CD4-positive, alpha-beta T cell treated with Interleukin-21 for 1 hour (primary cell): Measurements from ENCODE around the gene CEP295NL.
"Not testable (repeated sequence)": the region's sequence is repeated elsewhere in the genome, so short reads cannot be mapped to it uniquely, and the experiment has no call there.

Source experiments
- DNase-seq: peaks from one replicate; pipeline ENCODE4 v3.0.0-alpha.2; 2020

Gene CEP295NL

GRCh38 chr17:78903101-78903779 is at the start of gene CEP295NL:
CEP295NL (minus strand) TSS chr17:78903201; CDS start chr17:78901828, 1,373 bp downstream.
- no peak for DNase-seq

- no peak for DNase-seq
These were observed 49.7 kb upstream of the CEP295NL start for GRCh38 chr17:78952706-78953105.

GRCh38 chr17:78951967-78952551 is 49.1 kb upstream of the CEP295NL start:
- no peak for DNase-seq

GRCh38 chr17:78950870-78951269 is 47.9 kb upstream of the CEP295NL start:
- no peak for DNase-seq

- DNase-seq: no peak
These were observed 44.5 kb upstream of the CEP295NL start for GRCh38 chr17:78947235-78948149.

GRCh38 chr17:78946631-78947030 is 43.6 kb upstream of the CEP295NL start:
- no peak for DNase-seq

- DNase-seq: no peak
These were observed 43.1 kb upstream of the CEP295NL start for GRCh38 chr17:78946131-78946530.

GRCh38 chr17:78945455-78945854 is 42.5 kb upstream of the CEP295NL start:
- not testable (repeated sequence) for DNase-seq

GRCh38 chr17:78944956-78945355 is 42.0 kb upstream of the CEP295NL start:
- DNase-seq: no peak

GRCh38 chr17:78944026-78944425 is 41.0 kb upstream of the CEP295NL start:
- no peak for DNase-seq

GRCh38 chr17:78940708-78941107 is 37.7 kb upstream of the CEP295NL start:
- DNase-seq: no peak

- DNase-seq: no peak
These were observed 37.3 kb upstream of the CEP295NL start for GRCh38 chr17:78940258-78940657.

- no peak for DNase-seq
These were observed 36.6 kb upstream of the CEP295NL start for GRCh38 chr17:78939615-78940014.

- no peak for DNase-seq
These were observed 34.6 kb upstream of the CEP295NL start for GRCh38 chr17:78937561-78937960.

GRCh38 chr17:78935419-78936323 is 32.7 kb upstream of the CEP295NL start:
- no peak for DNase-seq

- DNase-seq: no peak
These were observed 31.8 kb upstream of the CEP295NL start for GRCh38 chr17:78934681-78935418.

GRCh38 chr17:78933959-78934568 is 31.1 kb upstream of the CEP295NL start:
- DNase-seq: no peak

- peak; percentile 43 for DNase-seq
These were observed 30.3 kb upstream of the CEP295NL start for GRCh38 chr17:78933025-78933958.

GRCh38 chr17:78929908-78930775 is 27.1 kb upstream of the CEP295NL start:
- no peak for DNase-seq
